Hepatocyte (in vitro differentiated cells): Measurements from ENCODE around the gene DISP2. TPM values are rescaled to one million over a fixed set of nuclear protein-coding genes. Genes with fewer than 3 reads are reported as not detected.
A peak's percentile ranks its signal among the peaks of the same experiment; 100 is the strongest.

Experiments used
- DNase-seq: peaks from one replicate; pipeline ENCODE4 v3.0.0-alpha.2; 2016; ENCODE audit warnings: low spot score
- H2AFZ ChIP-seq: fragments of 200-600 bp; sonication (generic); 2 replicates; pipeline ENCODE4 v1.6.0; 2016; ENCODE audit warnings: antibody characterized with exemption, mild to moderate bottlenecking
- H3K27ac ChIP-seq: fragments of 200-600 bp; sonication (generic); 2 replicates; pipeline ENCODE4 v1.5.1; 2016; ENCODE audit warnings: mild to moderate bottlenecking
- H3K27me3 ChIP-seq: fragments of 200-600 bp; sonication (generic); 2 replicates; pipeline ENCODE4 v1.6.1; 2016
- H3K36me3 ChIP-seq: fragments of 200-600 bp; sonication (generic); replicated peaks from 2 replicates; pipeline ENCODE4 v1.5.1; 2016; ENCODE audit warnings: low read depth; ENCODE audit not compliant: insufficient read depth
- H3K4me1 ChIP-seq: fragments of 200-600 bp; sonication (generic); 2 replicates; pipeline ENCODE4 v1.5.1; 2016; ENCODE audit warnings: mild to moderate bottlenecking, moderate library complexity; ENCODE audit not compliant: insufficient read depth
- H3K4me2 ChIP-seq: fragments of 200-600 bp; sonication (generic); 2 replicates; pipeline ENCODE4 v1.6.0; 2016
- H3K4me3 ChIP-seq: fragments of 200-600 bp; sonication (generic); 2 replicates; pipeline ENCODE4 v1.5.1; 2016; ENCODE audit warnings: mild to moderate bottlenecking
- H3K79me2 ChIP-seq: fragments of 200-600 bp; sonication (generic); 2 replicates; pipeline ENCODE4 v1.6.0; 2017; ENCODE audit warnings: mild to moderate bottlenecking
- H3K9me2 ChIP-seq: fragments of 200-600 bp; sonication (generic); replicated peaks from 2 replicates; pipeline ENCODE4 v1.6.0; 2017; ENCODE audit warnings: mild to moderate bottlenecking; ENCODE audit not compliant: insufficient read depth
- H3K9me3 ChIP-seq: fragments of 200-600 bp; sonication (generic); 2 replicates; pipeline ENCODE4 v1.5.1; 2016; ENCODE audit warnings: low read depth, mild to moderate bottlenecking
- H4K20me1 ChIP-seq: fragments of 200-600 bp; sonication (generic); 2 replicates; pipeline ENCODE4 v1.6.0; 2016; ENCODE audit warnings: mild to moderate bottlenecking; ENCODE audit not compliant: insufficient read depth, poor library complexity, severe bottlenecking
- CTCF ChIP-seq: fragments of 200-600 bp; sonication (generic); IDR thresholded peaks from 2 replicates; pipeline ENCODE4 v1.5.1; 2016; ENCODE audit warnings: antibody characterized with exemption, mild to moderate bottlenecking; ENCODE audit not compliant: poor library complexity
- EZH2 ChIP-seq: fragments of 200-600 bp; sonication (generic); IDR thresholded peaks from 2 replicates; pipeline ENCODE4 v1.6.1; 2016; ENCODE audit warnings: antibody characterized with exemption, mild to moderate bottlenecking, borderline replicate concordance
- EZH2phosphoT487 ChIP-seq: fragments of 200-600 bp; sonication (generic); IDR thresholded peaks from one replicate; pipeline ENCODE4 v1.6.1; 2018; ENCODE audit warnings: antibody characterized with exemption, mild to moderate bottlenecking, low read depth, moderate library complexity; ENCODE audit not compliant: unreplicated experiment, severe bottlenecking
- WGBS: methylation state at CpG from one replicate; pipeline ENCODE4 v1.1.6; 2016; ENCODE audit warnings: low lambda C conversion rate; ENCODE audit errors: missing lambda C conversion rate; 5-methylcytosine and 5-hydroxymethylcytosine counted together
- polyA plus RNA-seq: library from polyadenylated mRNA; unstranded; fragments of >200 nt; fragmentation: Nextera tagmentation; extraction: Ambion mirVana; gene quantifications from 2 replicates; pipeline ENCODE4 v1.2.1, GENCODE V29; 2016
- total RNA-seq: library from RNA; depleted of rRNA; stranded (reverse); fragments of >200 nt; gene quantifications from 2 replicates; pipeline ENCODE4 v1.2.3, GENCODE V29; 2014

Gene DISP2
- total and polyA plus RNA-seq, 2 experiments from 2014 or later = 0.93 to 1.0 TPM

DNA sequence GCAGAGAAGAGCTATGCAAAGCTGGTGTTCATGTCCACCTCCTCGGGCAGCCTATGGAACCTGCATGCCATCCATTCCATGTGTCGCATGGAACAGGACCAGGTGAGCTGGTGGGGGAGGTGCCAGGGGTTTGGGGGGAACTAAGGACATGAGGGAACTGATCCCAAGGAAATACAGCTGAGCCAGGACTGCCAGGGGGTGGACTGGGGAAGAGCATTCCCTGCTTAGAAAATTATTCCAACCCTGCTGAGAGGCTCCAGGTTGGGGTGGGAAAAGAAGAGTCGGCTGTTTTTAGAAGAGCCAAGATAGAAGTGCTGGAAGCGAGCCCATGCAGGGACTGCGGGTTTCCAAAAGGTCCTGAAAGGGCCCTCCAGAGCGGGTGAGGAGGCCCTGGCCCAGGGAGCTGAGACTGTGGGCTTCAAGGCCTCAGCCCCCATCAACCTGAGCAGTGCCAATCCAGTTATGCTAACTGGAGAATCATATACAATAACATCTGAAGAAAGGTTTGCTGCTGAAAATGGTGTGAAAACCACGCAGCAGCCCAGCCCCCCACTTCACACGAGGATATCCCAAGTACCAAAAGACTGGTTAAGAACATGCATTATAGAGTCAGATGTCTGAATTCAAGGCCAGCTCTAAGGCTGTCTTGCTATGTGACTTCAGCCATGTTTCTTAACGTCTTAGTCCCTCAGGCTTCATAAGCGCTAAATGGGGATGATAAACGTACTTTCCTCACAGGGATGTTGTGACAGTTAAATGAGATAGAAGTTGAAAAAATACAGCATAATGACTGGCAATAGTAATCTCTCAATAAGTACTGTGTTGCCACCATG, 7.8 kb downstream of the DISP2 start:
- Histone ChIP-seq H2AFZ (no peak overlapping the region), H3K9me3 (no peaks in the 10 kb centered on the region), H3K4me1 (peaks cover 6% of the 10 kb centered on the region), H3K36me3 (no peaks in the 10 kb centered on the region), H3K27ac (no peak overlapping the region), H3K4me2 (no peak overlapping the region), H3K4me3 (no peak overlapping the region), H3K9me2 (no peaks in the 10 kb centered on the region), H4K20me1 (no peaks in the 10 kb centered on the region), H3K79me2 (no peaks in the 10 kb centered on the region), H3K27me3 (peaks cover 4% of the 10 kb centered on the region)
- DNase-seq = no peak
- 87% methylated on average over 11 of the region's 11 CpGs for WGBS
- TF ChIP-seq EZH2 (no peak), CTCF (no peak), EZH2phosphoT487 (no peak)

DNA sequence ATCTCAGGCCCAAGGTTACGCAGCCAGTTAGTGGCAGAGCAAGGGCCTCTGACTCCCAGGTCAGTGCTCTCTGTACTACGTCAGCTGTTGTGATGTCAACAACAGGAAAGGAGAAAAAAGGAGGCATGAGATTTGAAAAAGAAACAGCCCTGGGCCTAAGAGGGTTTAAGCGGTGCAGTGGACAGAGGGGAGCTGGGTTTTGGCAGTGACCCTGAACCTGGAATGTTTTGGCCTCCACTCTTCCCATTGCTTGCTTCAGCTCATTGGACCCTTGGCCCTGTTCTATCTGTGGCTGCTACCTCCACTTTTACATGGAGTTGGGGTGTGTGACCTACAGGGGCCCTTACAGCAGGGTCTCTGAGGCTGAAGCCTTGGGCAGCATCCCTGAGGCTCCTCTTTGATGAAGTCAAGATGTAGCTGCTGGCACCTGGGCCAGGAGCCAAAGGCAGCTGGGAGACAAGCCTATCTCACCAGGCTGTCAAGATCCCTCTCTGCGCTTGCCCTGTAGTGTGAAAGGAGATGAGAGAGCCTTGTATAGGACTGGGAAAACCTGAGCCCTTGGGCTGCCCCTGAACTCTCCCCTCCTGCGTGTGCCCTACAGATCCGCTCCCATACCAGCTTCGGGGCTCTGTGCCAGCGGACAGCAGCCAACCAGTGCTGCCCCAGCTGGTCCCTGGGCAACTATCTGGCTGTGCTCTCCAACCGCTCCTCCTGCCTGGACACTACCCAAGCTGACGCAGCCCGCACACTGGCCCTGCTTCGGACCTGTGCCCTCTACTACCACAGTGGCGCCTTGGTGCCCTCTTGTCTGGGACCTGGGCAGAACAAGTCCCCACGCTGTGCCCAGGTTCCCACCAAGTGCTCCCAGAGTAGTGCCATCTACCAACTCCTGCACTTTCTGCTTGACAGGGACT, 8.7 kb downstream of the DISP2 start:
- no peak overlapping the region for H3K27ac ChIP-seq
- WGBS = 98% methylated on average over 14 of the region's 14 CpGs
- no peak for TF ChIP-seq EZH2
- no peak for TF ChIP-seq CTCF
- no peak for TF ChIP-seq EZH2phosphoT487

DNA sequence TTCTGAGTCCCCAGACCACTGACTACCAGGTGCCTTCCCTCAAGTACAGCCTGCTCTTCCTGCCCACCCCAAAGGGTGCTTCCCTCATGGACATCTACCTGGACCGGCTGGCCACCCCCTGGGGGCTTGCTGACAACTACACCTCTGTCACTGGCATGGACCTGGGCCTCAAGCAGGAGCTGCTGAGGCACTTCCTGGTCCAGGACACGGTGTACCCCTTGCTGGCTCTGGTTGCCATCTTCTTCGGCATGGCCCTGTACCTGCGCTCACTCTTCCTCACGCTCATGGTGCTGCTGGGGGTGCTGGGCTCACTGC, 9.3 kb downstream of the DISP2 start:
- Histone ChIP-seq H3K9me3 (no peaks in the 10 kb centered on the region), H3K27ac (no peak overlapping the region), H2AFZ (no peak overlapping the region), H3K79me2 (no peaks in the 10 kb centered on the region), H4K20me1 (no peaks in the 10 kb centered on the region), H3K4me1 (peaks cover 6% of the 10 kb centered on the region), H3K27me3 (no peaks in the 10 kb centered on the region), H3K4me3 (no peak overlapping the region), H3K36me3 (no peaks in the 10 kb centered on the region), H3K9me2 (no peaks in the 10 kb centered on the region), H3K4me2 (peak overlapping the region; percentile 87)
- DNase-seq = no peak
- WGBS = 93% methylated on average over 5 of the region's 5 CpGs
- TF ChIP-seq CTCF (no peak), EZH2phosphoT487 (no peak), EZH2 (no peak)

More for the DNA sequence above, 8.7 kb downstream of the DISP2 start:
- H4K20me1 ChIP-seq = no peaks in the 10 kb centered on the region
- H3K4me2 ChIP-seq = no peak overlapping the region
- H3K36me3 ChIP-seq = no peaks in the 10 kb centered on the region
- H3K9me3 ChIP-seq = no peaks in the 10 kb centered on the region
- H3K4me3 ChIP-seq = no peak overlapping the region
- peaks cover 6% of the 10 kb centered on the region for H3K4me1 ChIP-seq
- H3K9me2 ChIP-seq = no peaks in the 10 kb centered on the region
- no peaks in the 10 kb centered on the region for H3K27me3 ChIP-seq
- no peak for DNase-seq
- H3K79me2 ChIP-seq = no peaks in the 10 kb centered on the region
- no peak overlapping the region for H2AFZ ChIP-seq
